Fibroblast of mammary gland (primary cell): ENCODE results near the gene NCBP3.

ENCODE experiments used
- DNase-seq: peaks from one replicate; pipeline ENCODE4 v3.0.0-alpha.2; 2010; ENCODE audit warnings: low read depth
- H3K4me3 ChIP-seq: 2 replicates; pipeline ENCODE4 v1.5.1; 2011; ENCODE audit warnings: low read depth, mild to moderate bottlenecking, low read length, moderate library complexity; ENCODE audit not compliant: control insufficient read depth
- CTCF ChIP-seq: conservative IDR thresholded peaks from 2 replicates; pipeline ENCODE4 v1.5.1; 2011; ENCODE audit warnings: low read depth, low read length, inconsistent platforms; ENCODE audit not compliant: control insufficient read depth, insufficient read depth

Gene NCBP3

GRCh38 chr17:3892095-3892998 is 46.3 kb upstream of the NCBP3 start:
- peak; percentile 80 for DNase-seq
- peak overlapping the region; percentile 50 for H3K4me3 ChIP-seq

GRCh38 chr17:3891626-3892094 is 45.6 kb upstream of the NCBP3 start:
- no peak for TF ChIP-seq CTCF
- DNase-seq = peak; percentile 23
- H3K4me3 ChIP-seq = peak overlapping the region; percentile 50

More at GRCh38 chr17:3892095-3892998, 46.3 kb upstream of the NCBP3 start:
- no peak for TF ChIP-seq CTCF

DNA sequence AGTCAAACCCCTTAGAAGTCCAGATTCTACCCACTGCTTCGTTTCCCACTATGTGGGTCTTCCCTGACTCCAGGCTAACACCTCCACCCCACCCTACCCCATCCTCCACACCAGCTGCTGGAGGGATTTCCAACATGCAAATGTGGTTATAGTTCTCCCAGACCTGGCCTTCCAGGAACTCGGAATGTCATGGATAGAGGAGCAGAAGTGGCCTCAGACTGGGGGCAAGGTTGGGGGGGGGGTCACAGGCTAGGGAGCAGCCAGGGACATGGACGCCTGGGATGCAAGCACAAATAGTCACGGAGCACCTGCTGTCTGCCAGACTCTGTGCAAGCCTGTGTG is 44.8 kb upstream of the NCBP3 start:
- no peak for TF ChIP-seq CTCF
- H3K4me3 ChIP-seq = no peak overlapping the region
- DNase-seq = no peak

GRCh38 chr17:3890082-3890877 is 44.2 kb upstream of the NCBP3 start:
- H3K4me3 ChIP-seq = no peak overlapping the region
- TF ChIP-seq CTCF = no peak
- DNase-seq = peak; percentile 96

DNA sequence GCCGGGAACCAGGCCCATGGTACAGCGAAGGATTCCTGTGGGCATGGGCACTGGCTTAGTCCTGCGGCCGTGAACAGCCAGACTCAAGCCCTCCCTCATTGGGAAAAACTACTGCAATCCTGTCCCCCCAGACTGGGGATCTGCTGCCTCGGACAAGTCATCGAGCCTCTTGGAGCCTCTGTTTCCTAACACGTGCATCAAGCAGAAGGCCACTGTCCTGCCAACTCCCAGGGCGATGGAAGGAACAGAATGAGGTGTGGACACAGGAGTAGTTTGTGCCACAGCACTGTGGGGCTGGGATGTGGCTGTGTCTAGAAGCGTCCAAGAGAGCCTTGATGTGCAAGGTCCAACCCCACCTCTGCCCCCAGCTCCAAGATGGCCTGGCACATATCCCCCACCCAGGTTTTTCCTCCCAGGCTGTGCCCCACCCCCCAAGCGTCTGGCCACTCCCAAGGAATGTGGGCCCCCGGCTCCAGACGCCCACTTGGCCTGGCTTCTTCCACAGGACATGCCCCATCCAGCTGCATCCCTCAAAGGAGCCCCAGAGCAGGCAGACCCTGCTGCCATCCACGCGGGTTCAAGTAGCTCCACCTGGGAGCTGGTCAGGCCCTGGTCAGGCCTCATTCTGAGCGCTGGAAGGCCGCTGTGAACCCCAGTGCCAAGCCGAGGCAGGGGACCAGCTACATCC is 43.4 kb upstream of the NCBP3 start:
- H3K4me3 ChIP-seq = no peak overlapping the region
- no peak for TF ChIP-seq CTCF
- no peak for DNase-seq
